K562 (cell line): ENCODE results near the gene FN3K. TPM values are rescaled to one million over a fixed set of nuclear protein-coding genes. Genes with fewer than 3 reads are reported as not detected.

Source experiments
- HDAC3 ChIP-seq: fragments of 450-650 bp; IDR thresholded peaks from 2 replicates; pipeline ENCODE4 v1.6.1; 2018; ENCODE audit warnings: borderline replicate concordance, mild to moderate bottlenecking, moderate library complexity; ENCODE audit not compliant: partially characterized antibody
- NONO ChIP-seq, 2 experiments: fragments of 200-400 bp in 1 of 2; fragments of 450-650 bp in 1 of 2; formaldehyde crosslinking in 1 of 2; IDR thresholded peaks; 2 replicates each; pipeline ENCODE4 v1.6.1; 2017; ENCODE audit warnings: low read depth in 2 of 2, mild to moderate bottlenecking in 2 of 2, moderate library complexity in 2 of 2, low read length in 1 of 2
- POLR2AphosphoS2 ChIP-seq: IDR thresholded peaks from 2 replicates; pipeline ENCODE4 v1.6.1; 2012; ENCODE audit warnings: low read length, improper control_type of control experiment
- RBM39 ChIP-seq: fragments of 200-400 bp; formaldehyde crosslinking; optimal IDR thresholded peaks from 2 replicates; pipeline ENCODE3; 2018; ENCODE audit warnings: low read depth, low read length
- UBTF ChIP-seq, 2 experiments: IDR thresholded peaks; 2 replicates each; pipeline ENCODE4 v1.6.1; 2012; ENCODE audit warnings: improper control_type of control experiment in 2 of 2, low read depth in 2 of 2, low read length in 2 of 2, borderline replicate concordance in 1 of 2
- polyA plus RNA-seq, 8 experiments: library from polyadenylated mRNA; depleted of rRNA in 4 of 8; stranded (reverse) in 5 of 8; unstranded in 3 of 8; fragments of >200 nt; fragmentation: Nextera tagmentation in 2 of 8; fragmentation: Illumina TruSeq in 1 of 8; extraction: Ambion mirVana in 2 of 8; extraction: Trizol in 1 of 8; gene quantifications; 2 replicates each; pipeline versions ENCODE4 v1.2.1 to v1.2.3, GENCODE V29; 2011 to 2014; ENCODE audit warnings: inconsistent platforms in 1 of 8, missing spikeins in 1 of 8
- total RNA-seq, 7 experiments: library from RNA; depleted of rRNA in 6 of 7; stranded (reverse); fragments of >200 nt in 6 of 7; fragmentation: Illumina TruSeq in 2 of 7; extraction: Trizol in 2 of 7; gene quantifications; 2 replicates each; pipeline versions ENCODE4 v1.2.1 to v1.2.3, GENCODE V29; 2011 to 2021; ENCODE audit warnings: low replicate concordance in 1 of 7
- TF ChIP-seq, protein P1 (sequence below): fragments of 250-450 bp; sonication (Bioruptor Pico); IDR thresholded peaks from 2 replicates; pipeline ENCODE4 v1.5.0; 2021; ENCODE audit warnings: mild to moderate bottlenecking, borderline replicate concordance

Gene FN3K
- total and polyA plus RNA-seq, 9 of the 15 experiments (the other 6 are each of a cell fraction or from before 2014, with no cell fraction given) = 0.08 to 22.7 (median 3.8) TPM

DNA sequence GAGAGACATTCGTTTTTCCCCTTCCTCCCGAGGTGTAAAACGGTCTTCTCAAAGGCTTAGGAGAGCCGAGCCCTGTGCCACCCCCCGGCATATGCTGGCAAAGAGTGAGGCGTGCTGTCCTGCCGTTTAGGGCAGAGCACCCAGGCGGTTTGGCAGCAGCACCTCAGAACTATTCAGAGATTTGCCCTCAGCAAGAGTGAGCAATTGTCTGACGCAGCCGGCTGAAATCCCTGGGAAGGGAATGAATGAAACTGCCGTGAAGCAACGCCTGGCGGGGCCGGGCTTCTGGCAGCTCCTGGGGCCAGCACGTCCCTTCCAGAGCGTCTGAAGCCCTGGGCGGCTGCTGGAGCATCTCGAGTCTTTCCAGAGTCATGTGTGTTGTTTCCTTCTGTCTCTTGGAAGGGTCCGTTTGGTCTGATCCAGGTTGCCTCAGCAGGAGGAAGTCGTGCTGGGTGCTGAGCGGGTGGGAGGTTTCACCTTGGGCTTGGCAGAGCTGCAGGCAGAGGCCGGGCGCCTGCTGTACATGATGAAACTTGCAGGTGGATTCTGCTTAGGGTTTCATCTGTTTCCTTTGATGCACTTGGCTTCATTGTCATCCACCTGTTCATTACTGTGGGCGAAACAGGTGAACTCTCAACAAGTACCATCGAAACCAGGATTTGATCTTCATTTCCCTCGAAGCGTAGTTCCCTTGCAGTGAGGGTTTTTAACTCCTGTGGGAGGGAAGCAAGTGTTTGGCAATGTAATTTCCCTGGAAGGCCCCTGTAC is 51.9 kb downstream of the FN3K start (continued):
- TF ChIP-seq HDAC3 (no peak), POLR2AphosphoS2 (no peak), UBTF (IDR thresholded peaks at IDR 0.05; ENCODE audit: borderline replicate concordance in 1 of 2, low read depth in 2 of 2, low read length in 2 of 2) (no peak), NONO (IDR thresholded peaks at IDR 0.05; ENCODE audit: low read depth in 2 of 2, low read length in 1 of 2) (no peak), RBM39 (no peak)
- TF ChIP-seq, protein P1, sequence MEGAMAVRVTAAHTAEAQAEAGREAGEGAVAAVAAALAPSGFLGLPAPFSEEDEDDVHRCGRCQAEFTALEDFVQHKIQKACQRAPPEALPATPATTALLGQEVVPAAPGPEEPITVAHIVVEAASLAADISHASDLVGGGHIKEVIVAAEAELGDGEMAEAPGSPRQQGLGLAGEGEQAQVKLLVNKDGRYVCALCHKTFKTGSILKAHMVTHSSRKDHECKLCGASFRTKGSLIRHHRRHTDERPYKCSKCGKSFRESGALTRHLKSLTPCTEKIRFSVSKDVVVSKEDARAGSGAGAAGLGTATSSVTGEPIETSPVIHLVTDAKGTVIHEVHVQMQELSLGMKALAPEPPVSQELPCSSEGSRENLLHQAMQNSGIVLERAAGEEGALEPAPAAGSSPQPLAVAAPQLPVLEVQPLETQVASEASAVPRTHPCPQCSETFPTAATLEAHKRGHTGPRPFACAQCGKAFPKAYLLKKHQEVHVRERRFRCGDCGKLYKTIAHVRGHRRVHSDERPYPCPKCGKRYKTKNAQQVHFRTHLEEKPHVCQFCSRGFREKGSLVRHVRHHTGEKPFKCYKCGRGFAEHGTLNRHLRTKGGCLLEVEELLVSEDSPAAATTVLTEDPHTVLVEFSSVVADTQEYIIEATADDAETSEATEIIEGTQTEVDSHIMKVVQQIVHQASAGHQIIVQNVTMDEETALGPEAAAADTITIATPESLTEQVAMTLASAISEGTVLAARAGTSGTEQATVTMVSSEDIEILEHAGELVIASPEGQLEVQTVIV (CRISPR knock-in tag) = no peak
